GM23338 (cell line): ENCODE data around the gene SCUBE2.

Experiments used
- EZH2 ChIP-seq: fragments of 200-600 bp; sonication (generic); IDR thresholded peaks from one replicate; pipeline ENCODE4 v1.8.0; 2017; ENCODE audit warnings: antibody characterized with exemption, mild to moderate bottlenecking, low read depth; ENCODE audit not compliant: unreplicated experiment
- EZH2phosphoT487 ChIP-seq: fragments of 200-600 bp; sonication (generic); IDR thresholded peaks from one replicate; pipeline ENCODE4 v1.8.1; 2018; ENCODE audit warnings: antibody characterized with exemption; ENCODE audit not compliant: unreplicated experiment
- POLR2AphosphoS5 ChIP-seq: IDR thresholded peaks from 2 replicates; pipeline ENCODE4 v1.6.1; 2016; ENCODE audit warnings: antibody characterized with exemption, low read depth
- REST ChIP-seq: IDR thresholded peaks from one replicate; pipeline ENCODE4 v1.6.1; 2018; ENCODE audit warnings: antibody characterized with exemption; ENCODE audit not compliant: unreplicated experiment
- STAT1 ChIP-seq: IDR thresholded peaks from one replicate; pipeline ENCODE4 v1.6.1; 2016; ENCODE audit warnings: antibody characterized with exemption; ENCODE audit not compliant: unreplicated experiment
- TF ChIP-seq, protein P1 (sequence below), 2 experiments: fragments of 200-600 bp in 1 of 2; sonication (generic) in 1 of 2; conservative IDR thresholded peaks; 2 replicates each; pipeline versions ENCODE4 v1.5.1 to v1.6.1; 2016 to 2017; ENCODE audit warnings: antibody characterized with exemption in 2 of 2, low read depth in 2 of 2, mild to moderate bottlenecking in 2 of 2, moderate library complexity in 1 of 2

- TF ChIP-seq, protein P1, sequence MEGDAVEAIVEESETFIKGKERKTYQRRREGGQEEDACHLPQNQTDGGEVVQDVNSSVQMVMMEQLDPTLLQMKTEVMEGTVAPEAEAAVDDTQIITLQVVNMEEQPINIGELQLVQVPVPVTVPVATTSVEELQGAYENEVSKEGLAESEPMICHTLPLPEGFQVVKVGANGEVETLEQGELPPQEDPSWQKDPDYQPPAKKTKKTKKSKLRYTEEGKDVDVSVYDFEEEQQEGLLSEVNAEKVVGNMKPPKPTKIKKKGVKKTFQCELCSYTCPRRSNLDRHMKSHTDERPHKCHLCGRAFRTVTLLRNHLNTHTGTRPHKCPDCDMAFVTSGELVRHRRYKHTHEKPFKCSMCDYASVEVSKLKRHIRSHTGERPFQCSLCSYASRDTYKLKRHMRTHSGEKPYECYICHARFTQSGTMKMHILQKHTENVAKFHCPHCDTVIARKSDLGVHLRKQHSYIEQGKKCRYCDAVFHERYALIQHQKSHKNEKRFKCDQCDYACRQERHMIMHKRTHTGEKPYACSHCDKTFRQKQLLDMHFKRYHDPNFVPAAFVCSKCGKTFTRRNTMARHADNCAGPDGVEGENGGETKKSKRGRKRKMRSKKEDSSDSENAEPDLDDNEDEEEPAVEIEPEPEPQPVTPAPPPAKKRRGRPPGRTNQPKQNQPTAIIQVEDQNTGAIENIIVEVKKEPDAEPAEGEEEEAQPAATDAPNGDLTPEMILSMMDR (conservative IDR thresholded peaks at IDR 0.05; ENCODE audit: low read depth in 2 of 2), result no peak
- no peak for TF ChIP-seq POLR2AphosphoS5
- no peak for TF ChIP-seq REST
- TF ChIP-seq EZH2, result peak; percentile 60
- no peak for TF ChIP-seq STAT1
- TF ChIP-seq EZH2phosphoT487, result no peak
Observed at GRCh38 chr11:9090488-9091043, 833 bp downstream of the SCUBE2 start.
